Activated naive CD8-positive, alpha-beta T cell treated with anti-CD3 and anti-CD28 coated beads, Interleukin-2, amount 50 U/mL, for 16 hours (primary cell): Measurements from ENCODE around the gene PGP.
"Not testable (repeated sequence)": the region's sequence is repeated elsewhere in the genome, so short reads cannot be mapped to it uniquely, and the experiment has no call there.

Experiments used
- DNase-seq: peaks from one replicate; pipeline ENCODE4 v3.0.0-alpha.2; 2020; ENCODE audit warnings: low read depth, low spot score

Gene PGP

GRCh38 chr16:2223221-2223941 lies 8.7 kb upstream of the PGP start, which contains the start of gene E4F1:
Gene E4F1 (plus strand): TSS chr16:2223591. CDS start chr16:2223614, 23 bp downstream.
- peak; percentile 99 for DNase-seq

GRCh38 chr16:2216330-2216729 lies 1.7 kb upstream of the PGP start:
- DNase-seq, result no peak

GRCh38 chr16:2213817-2214718 lies 572 bp downstream of the PGP start:
- DNase-seq, result no peak

GRCh38 chr16:2212362-2213324 lies 2.0 kb downstream of the PGP start:
- no peak for DNase-seq

GRCh38 chr16:2211923-2212347 lies 2.7 kb downstream of the PGP start:
- DNase-seq, result no peak

GRCh38 chr16:2210386-2211365 lies 4.0 kb downstream of the PGP start, which contains the start of gene BRICD5:
Gene BRICD5 (minus strand): TSS chr16:2210863. CDS start chr16:2210833, 30 bp downstream.
- no peak for DNase-seq

- no peak for DNase-seq
Observed at GRCh38 chr16:2210009-2210332, 4.7 kb downstream of the PGP start.

- no peak for DNase-seq
Observed at GRCh38 chr16:2209258-2210008, 5.2 kb downstream of the PGP start.

- DNase-seq, result no peak
Observed at GRCh38 chr16:2208772-2209171, 5.9 kb downstream of the PGP start.

GRCh38 chr16:2208308-2208707 lies 6.3 kb downstream of the PGP start:
- no peak for DNase-seq

- no peak for DNase-seq
Observed at GRCh38 chr16:2207872-2208271, 6.8 kb downstream of the PGP start.

GRCh38 chr16:2206780-2207433 lies 7.7 kb downstream of the PGP start:
- DNase-seq, result no peak

- no peak for DNase-seq
Observed at GRCh38 chr16:2206420-2206779, 8.2 kb downstream of the PGP start.

- no peak for DNase-seq
Observed at GRCh38 chr16:2205967-2206313, 8.7 kb downstream of the PGP start.

GRCh38 chr16:2205104-2205966 lies 9.3 kb downstream of the PGP start, which contains the start of gene MLST8:
Gene MLST8 (plus strand): TSS chr16:2205454. CDS start chr16:2206086, 632 bp downstream.
- peak; percentile 75 for DNase-seq

- DNase-seq, result no peak
Observed at GRCh38 chr16:2204416-2205103, 10.1 kb downstream of the PGP start.

GRCh38 chr16:2203119-2203688 lies 11.4 kb downstream of the PGP start:
- not testable (repeated sequence) for DNase-seq
